Thyroid gland (tissue), 4 donors: Measurements from ENCODE around the gene AQP4. TPM values are rescaled to one million over a fixed set of nuclear protein-coding genes. Genes with fewer than 3 reads are reported as not detected.

Experiments used
- DNase-seq, 2 donors: peaks; one replicate each; pipeline ENCODE4 v3.0.0-alpha.2; 2019
- H3K27ac ChIP-seq, 3 donors: fragments of 200-600 bp; sonication (generic); 1 replicate in 2 of 3; 2 replicates in 1 of 3; pipeline ENCODE4 v1.5.1; 2016 to 2019; ENCODE audit warnings: mild to moderate bottlenecking in 1 of 3, moderate library complexity in 1 of 3
- H3K27me3 ChIP-seq: fragments of 200-600 bp; sonication (generic); one replicate; pipeline ENCODE4 v1.5.1; 2019
- H3K36me3 ChIP-seq, 2 donors: fragments of 200-600 bp; sonication (generic); one replicate each; pipeline ENCODE4 v1.5.1; 2016 to 2019
- H3K4me1 ChIP-seq, 2 donors: fragments of 200-600 bp; sonication (generic); one replicate each; pipeline ENCODE4 v1.5.1; 2017 to 2019
- H3K4me3 ChIP-seq, 3 donors: fragments of 200-600 bp; sonication (generic); replicated peaks in 1 of 3; 1 replicate in 2 of 3; 2 replicates in 1 of 3; pipeline ENCODE4 v1.5.1; 2016; ENCODE audit warnings: mild to moderate bottlenecking in 1 of 3
- H3K9me3 ChIP-seq: fragments of 200-600 bp; sonication (generic); one replicate; pipeline ENCODE4 v1.5.1; 2017
- CTCF ChIP-seq, 6 experiments: fragments of 200-600 bp in 3 of 6; fragments of 450-650 bp in 3 of 6; sonication (generic) in 3 of 6; IDR thresholded peaks; one replicate each; pipeline ENCODE4 v1.5.1; 2016 to 2019; ENCODE audit warnings: antibody characterized with exemption in 6 of 6, mild to moderate bottlenecking in 2 of 6, inconsistent platforms in 1 of 6, moderate library complexity in 1 of 6
- POLR2A ChIP-seq, 2 donors: fragments of 450-650 bp; IDR thresholded peaks; one replicate each; pipeline ENCODE4 v1.6.1; 2017; ENCODE audit warnings: antibody characterized with exemption in 2 of 2, mild to moderate bottlenecking in 2 of 2, moderate library complexity in 1 of 2
- WGBS, 2 donors: methylation state at CpG; one replicate each; pipeline ENCODE4 v1.1.5; 2017; 5-methylcytosine and 5-hydroxymethylcytosine counted together
- intact Hi-C: fragments of 100-400 bp; cut with DNase I; formaldehyde crosslinking; loops from one replicate; pipeline ENCODE4 v1.15.1; 2023
- total RNA-seq, 4 donors: library from RNA; depleted of rRNA; stranded (reverse); fragments of >200 nt; gene quantifications; one replicate each; pipeline ENCODE4 v1.2.3, GENCODE V29; 2016

The AQP4 gene
- total RNA-seq, 4 donors from 2014 or later = 18.9 to 61.7 (median 31.2) TPM

GRCh38 chr18:26901020-26901419, 35.5 kb upstream of the AQP4 start:
- TF ChIP-seq CTCF (IDR thresholded peaks at IDR 0.05) (no peak), POLR2A (IDR thresholded peaks at IDR 0.05) (no peak)
- no peaks in the 10 kb centered on the region for H3K9me3 ChIP-seq
- no peaks in the 10 kb centered on the region for H3K27me3 ChIP-seq
- H3K27ac ChIP-seq = no peak overlapping the region
- H3K4me1 ChIP-seq = no peaks in the 10 kb centered on the region
- DNase-seq = no peak
- no peaks in the 10 kb centered on the region for H3K36me3 ChIP-seq
- no peak overlapping the region for H3K4me3 ChIP-seq
- intact Hi-C loops = no loop called here

- TF ChIP-seq POLR2A (IDR thresholded peaks at IDR 0.05) = no peak
- TF ChIP-seq CTCF (IDR thresholded peaks at IDR 0.05) = no peak
Observed at GRCh38 chr18:26894426-26894825, 28.9 kb upstream of the AQP4 start.

GRCh38 chr18:26893996-26894395, 28.5 kb upstream of the AQP4 start:
- no peak for DNase-seq
- 67 to 73% methylated on average over 6 of the region's 6 CpGs for WGBS, 2 donors
- intact Hi-C loops = no loop called here
- Histone ChIP-seq H3K36me3 (no peaks in the 10 kb centered on the region), H3K27ac (no peak overlapping the region), H3K4me3 (no peak overlapping the region), H3K9me3 (no peaks in the 10 kb centered on the region), H3K27me3 (no peaks in the 10 kb centered on the region), H3K4me1 (no peaks in the 10 kb centered on the region)
- no peak for TF ChIP-seq CTCF (IDR thresholded peaks at IDR 0.05)
- TF ChIP-seq POLR2A (IDR thresholded peaks at IDR 0.05) = no peak

More at GRCh38 chr18:26894426-26894825, 28.9 kb upstream of the AQP4 start:
- no peaks in the 10 kb centered on the region for H3K9me3 ChIP-seq
- no peak for DNase-seq
- intact Hi-C loops = no loop called here
- no peaks in the 10 kb centered on the region for H3K4me1 ChIP-seq
- H3K27me3 ChIP-seq = no peaks in the 10 kb centered on the region
- no peak overlapping the region for H3K27ac ChIP-seq
- H3K4me3 ChIP-seq = no peak overlapping the region
- H3K36me3 ChIP-seq = no peaks in the 10 kb centered on the region
- WGBS, 2 donors = 33 to 38% methylated on average over 1 of the region's 1 CpG

GRCh38 chr18:26888259-26888658, 22.8 kb upstream of the AQP4 start:
- no peak for DNase-seq
- H3K9me3 ChIP-seq = no peaks in the 10 kb centered on the region
- H3K4me1 ChIP-seq = no peaks in the 10 kb centered on the region
- no peak for TF ChIP-seq POLR2A (IDR thresholded peaks at IDR 0.05)
- no peak for TF ChIP-seq CTCF (IDR thresholded peaks at IDR 0.05)
- intact Hi-C loops = no loop called here
- H3K36me3 ChIP-seq = no peaks in the 10 kb centered on the region
- H3K27me3 ChIP-seq = no peaks in the 10 kb centered on the region
- 95 to 99% methylated on average over 4 of the region's 4 CpGs for WGBS, 2 donors
- H3K27ac ChIP-seq = no peak overlapping the region
- no peak overlapping the region for H3K4me3 ChIP-seq

GRCh38 chr18:26875040-26875654, 9.6 kb upstream of the AQP4 start:
- H3K4me1 ChIP-seq = no peaks in the 10 kb centered on the region
- no peak for TF ChIP-seq CTCF (IDR thresholded peaks at IDR 0.05)
- no peak for TF ChIP-seq POLR2A (IDR thresholded peaks at IDR 0.05)
- no peak for DNase-seq
- H3K36me3 ChIP-seq = no peaks in the 10 kb centered on the region
- 84 to 88% methylated on average over 2 of the region's 2 CpGs for WGBS, 2 donors
- no peaks in the 10 kb centered on the region for H3K27me3 ChIP-seq
- intact Hi-C loops = no loop called here
- H3K9me3 ChIP-seq = no peaks in the 10 kb centered on the region
- H3K27ac ChIP-seq = no peak overlapping the region
- H3K4me3 ChIP-seq = no peak overlapping the region
